ENCODE results near the gene FANCC. TPM values are rescaled to one million over a fixed set of nuclear protein-coding genes. Genes with fewer than 3 reads are reported as not detected.

Gene FANCC
- polyA plus RNA-seq, 1 of the 3 experiments (the other 2 are of a cell fraction): 3.5 TPM

- no peak overlapping the region for H3K27ac ChIP-seq (ENCODE audit: low read depth in 2 of 2, low read length in 1 of 2)
- no peak for TF ChIP-seq RXRA (IDR thresholded peaks at IDR 0.05; ENCODE audit: borderline replicate concordance, low read depth)
- TF ChIP-seq RFX5 (IDR thresholded peaks at IDR 0.05; ENCODE audit: low read length): no peak
- TF ChIP-seq REST (IDR thresholded peaks at IDR 0.05; ENCODE audit: low read depth, low read length): no peak
- TF ChIP-seq TEAD4 (IDR thresholded peaks at IDR 0.05; ENCODE audit: borderline replicate concordance, insufficient read depth): no peak
- no peak for TF ChIP-seq NRF1 (IDR thresholded peaks at IDR 0.05; ENCODE audit: low read depth, low read length)
- no peak for TF ChIP-seq GABPA (IDR thresholded peaks at IDR 0.05; ENCODE audit: low read depth)
- no peak for TF ChIP-seq SIN3A (IDR thresholded peaks at IDR 0.05; ENCODE audit: borderline replicate concordance, low read depth, low read length)
- no peak for TF ChIP-seq NFIC (IDR thresholded peaks at IDR 0.05; ENCODE audit: borderline replicate concordance)
- no peak for TF ChIP-seq GATA2 (CRISPR knock-in tag; IDR thresholded peaks at IDR 0.05)
- no peak for TF ChIP-seq RAD21 (IDR thresholded peaks at IDR 0.05; ENCODE audit: low read length)
- no peaks in the 10 kb centered on the region for H3K4me1 ChIP-seq (ENCODE audit: control insufficient read depth in 1 of 2, insufficient read depth in 2 of 2, low read depth in 1 of 2, low read length in 1 of 2)
- H3K9ac ChIP-seq: no peak overlapping the region
- no peaks in the 10 kb centered on the region for H3K9me2 ChIP-seq
- no peaks in the 10 kb centered on the region for H3F3A ChIP-seq (replicated peaks; ENCODE audit: insufficient read depth)
- H3K4me2 ChIP-seq: no peak overlapping the region
- no peak for DNase-seq
- H2AFZ ChIP-seq (ENCODE audit: low read depth): no peak overlapping the region
- H3K27me3 ChIP-seq (ENCODE audit: insufficient read depth): no peaks in the 10 kb centered on the region
- no peaks in the 10 kb centered on the region for H3K79me2 ChIP-seq (ENCODE audit: insufficient read depth)
- 2% methylated on average over 1 of the region's 1 CpG for WGBS (ENCODE audit: low lambda C conversion rate)
- H3K4me3 ChIP-seq (ENCODE audit: low read depth in 2 of 2, low read length in 1 of 2): no peak overlapping the region
- H3K9me3 ChIP-seq: peaks cover 14% of the 10 kb centered on the region; the same call in 1 of the 2 replicates
- ChIA-PET CTCF (interaction anchor here (1.5 kb wide), 1 partner anchor 16 kb away, joined by 3 read pairs; no protein-coding TSS in a partner anchor), POLR2A (no interaction called here)
- H3K36me3 ChIP-seq (replicated peaks in 1 of 2; ENCODE audit: control insufficient read depth in 1 of 2, insufficient read depth in 2 of 2, low read length in 1 of 2): no peaks in the 10 kb centered on the region
- no peaks in the 10 kb centered on the region for H4K20me1 ChIP-seq (ENCODE audit: insufficient read depth)
Observed at GRCh38 chr9:95325221-95325620, 7.7 kb upstream of the FANCC start.

- no peak for DNase-seq
- Histone ChIP-seq H3K36me3 (replicated peaks in 1 of 2; ENCODE audit: control insufficient read depth in 1 of 2, insufficient read depth in 2 of 2, low read length in 1 of 2) (no peaks in the 10 kb centered on the region), H4K20me1 (ENCODE audit: insufficient read depth) (no peaks in the 10 kb centered on the region), H3K9ac (peak overlapping the region; percentile 96), H2AFZ (ENCODE audit: low read depth) (peak overlapping the region; percentile 97), H3K27me3 (ENCODE audit: insufficient read depth) (no peaks in the 10 kb centered on the region), H3K27ac (ENCODE audit: low read depth in 2 of 2, low read length in 1 of 2) (peak overlapping the region; percentile 98 to 99), H3K9me2 (no peaks in the 10 kb centered on the region), H3K9me3 (no peaks in the 10 kb centered on the region), H3F3A (replicated peaks; ENCODE audit: insufficient read depth) (peaks cover 4% of the 10 kb centered on the region), H3K4me3 (ENCODE audit: low read depth in 2 of 2, low read length in 1 of 2) (peak overlapping the region; percentile 88 to 98), H3K4me2 (peak overlapping the region; percentile 85), H3K4me1 (ENCODE audit: control insufficient read depth in 1 of 2, insufficient read depth in 2 of 2, low read depth in 1 of 2, low read length in 1 of 2) (peaks cover 7 to 9% of the 10 kb centered on the region in 2 experiments; a peak in 3 of 4 replicates), H3K79me2 (ENCODE audit: insufficient read depth) (peaks cover 11% of the 10 kb centered on the region; the same call in 1 of the 2 replicates)
- CTCF ChIA-PET: interaction anchor here (0.8 kb wide), 1 partner anchor 23 kb away, joined by 3 read pairs; no protein-coding TSS in a partner anchor
- 12% methylated on average over 10 of the region's 10 CpGs for WGBS (ENCODE audit: low lambda C conversion rate)
- POLR2A ChIA-PET: interaction anchor here (1.5 kb wide), 1 partner anchor 145 kb away, joined by 5 read pairs; no protein-coding TSS in a partner anchor
- no peak for TF ChIP-seq SMC3 (IDR thresholded peaks at IDR 0.05; ENCODE audit: low read depth, low read length)
- no peak for TF ChIP-seq MEF2A (IDR thresholded peaks at IDR 0.05; ENCODE audit: borderline replicate concordance, low read depth)
- TF ChIP-seq NFIC (IDR thresholded peaks at IDR 0.05; ENCODE audit: borderline replicate concordance): no peak; the same call in 1 of the 2 replicates
- no peak for TF ChIP-seq USF1 (IDR thresholded peaks at IDR 0.05; ENCODE audit: borderline replicate concordance, low read depth)
- no peak for TF ChIP-seq USF2 (IDR thresholded peaks at IDR 0.05; ENCODE audit: borderline replicate concordance, low read depth, low read length)
- no peak for TF ChIP-seq GATA2 (CRISPR knock-in tag; IDR thresholded peaks at IDR 0.05)
- no peak for TF ChIP-seq CHD2 (IDR thresholded peaks at IDR 0.05; ENCODE audit: low read length, partially characterized antibody)
- no peak for TF ChIP-seq NRF1 (IDR thresholded peaks at IDR 0.05; ENCODE audit: low read depth, low read length)
- no peak for TF ChIP-seq REST (IDR thresholded peaks at IDR 0.05; ENCODE audit: low read depth, low read length)
- no peak for TF ChIP-seq TCF12 (IDR thresholded peaks at IDR 0.05)
- TF ChIP-seq, protein P1, sequence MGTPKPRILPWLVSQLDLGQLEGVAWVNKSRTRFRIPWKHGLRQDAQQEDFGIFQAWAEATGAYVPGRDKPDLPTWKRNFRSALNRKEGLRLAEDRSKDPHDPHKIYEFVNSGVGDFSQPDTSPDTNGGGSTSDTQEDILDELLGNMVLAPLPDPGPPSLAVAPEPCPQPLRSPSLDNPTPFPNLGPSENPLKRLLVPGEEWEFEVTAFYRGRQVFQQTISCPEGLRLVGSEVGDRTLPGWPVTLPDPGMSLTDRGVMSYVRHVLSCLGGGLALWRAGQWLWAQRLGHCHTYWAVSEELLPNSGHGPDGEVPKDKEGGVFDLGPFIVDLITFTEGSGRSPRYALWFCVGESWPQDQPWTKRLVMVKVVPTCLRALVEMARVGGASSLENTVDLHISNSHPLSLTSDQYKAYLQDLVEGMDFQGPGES (IDR thresholded peaks at IDR 0.05; ENCODE audit: low read depth, low read length): no peak
Observed at GRCh38 chr9:95317893-95318211, 343 bp upstream of the FANCC start.
